ES-I3 (cell line): ENCODE measurements around the gene CCDC85B.
"Not testable (repeated sequence)": the region's sequence is repeated elsewhere in the genome, so short reads cannot be mapped to it uniquely, and the experiment has no call there.

Experiments
- H3K36me3 ChIP-seq: 2 replicates; pipeline ENCODE4 v1.6.1; 2013; ENCODE audit warnings: mild to moderate bottlenecking, low read length, control low read depth, moderate library complexity; ENCODE audit not compliant: insufficient read depth
- H3K4me1 ChIP-seq: 2 replicates; pipeline ENCODE4 v1.6.1; 2013; ENCODE audit warnings: mild to moderate bottlenecking, control low read depth, low read length; ENCODE audit not compliant: insufficient read depth
- H3K9ac ChIP-seq: 2 replicates; pipeline ENCODE4 v1.6.1; 2013; ENCODE audit warnings: low read depth, mild to moderate bottlenecking, low read length, moderate library complexity
- H3K9me3 ChIP-seq: 2 replicates; pipeline ENCODE4 v1.6.1; 2013; ENCODE audit warnings: mild to moderate bottlenecking, low read length, moderate library complexity; ENCODE audit not compliant: control insufficient read depth, insufficient read depth

The CCDC85B gene

GRCh38 chr11:65890324-65891218, at the start of gene CCDC85B:
CCDC85B (plus strand) TSS chr11:65890673; CDS start chr11:65890784, 111 bp downstream.
- no peaks in the 10 kb centered on the region for H3K9me3 ChIP-seq
- H3K4me1 ChIP-seq, result peaks cover 10% of the 10 kb centered on the region
- peaks cover 9% of the 10 kb centered on the region for H3K36me3 ChIP-seq
- peak within 1 kb of the TSS; percentile 83 for H3K9ac ChIP-seq

- Histone ChIP-seq H3K9me3 (no peaks in the 10 kb centered on the region), H3K9ac (no peak overlapping the region), H3K4me1 (no peaks in the 10 kb centered on the region), H3K36me3 (no peaks in the 10 kb centered on the region)
Measured at GRCh38 chr11:65842144-65842543, 48.3 kb upstream of the CCDC85B start.

- no peaks in the 10 kb centered on the region for H3K4me1 ChIP-seq
- no peaks in the 10 kb centered on the region for H3K9me3 ChIP-seq
- H3K9ac ChIP-seq, result no peak overlapping the region
- no peaks in the 10 kb centered on the region for H3K36me3 ChIP-seq
Measured at GRCh38 chr11:65843811-65844210, 46.7 kb upstream of the CCDC85B start.

GRCh38 chr11:65844231-65844872, 46.1 kb upstream of the CCDC85B start:
- H3K9me3 ChIP-seq, result no peaks in the 10 kb centered on the region
- no peaks in the 10 kb centered on the region for H3K36me3 ChIP-seq
- H3K4me1 ChIP-seq, result no peaks in the 10 kb centered on the region
- H3K9ac ChIP-seq, result no peak overlapping the region

- no peaks in the 10 kb centered on the region for H3K4me1 ChIP-seq
- no peak overlapping the region for H3K9ac ChIP-seq
- peaks cover 8% of the 10 kb centered on the region; the same call in 1 of the 2 replicates for H3K9me3 ChIP-seq
Measured at GRCh38 chr11:65847746-65848145, 42.7 kb upstream of the CCDC85B start.

GRCh38 chr11:65848693-65849092, 41.8 kb upstream of the CCDC85B start:
- not testable (repeated sequence) for H3K4me1 ChIP-seq, H3K9me3 ChIP-seq, H3K9ac ChIP-seq, H3K36me3 ChIP-seq

More at GRCh38 chr11:65847746-65848145, 42.7 kb upstream of the CCDC85B start:
- no peaks in the 10 kb centered on the region; the same call in 1 of the 2 replicates for H3K36me3 ChIP-seq

GRCh38 chr11:65849366-65849765, 41.1 kb upstream of the CCDC85B start:
- H3K9me3 ChIP-seq, result peaks cover 8% of the 10 kb centered on the region; the same call in 1 of the 2 replicates
- H3K4me1 ChIP-seq, result no peaks in the 10 kb centered on the region
- H3K9ac ChIP-seq, result no peak overlapping the region
- peaks cover 7% of the 10 kb centered on the region; the same call in 1 of the 2 replicates for H3K36me3 ChIP-seq

GRCh38 chr11:65849771-65850216, 40.7 kb upstream of the CCDC85B start:
- Histone ChIP-seq H3K36me3 (peaks cover 9% of the 10 kb centered on the region; the same call in 1 of the 2 replicates), H3K9me3 (peaks cover 8% of the 10 kb centered on the region; the same call in 1 of the 2 replicates), H3K9ac (no peak overlapping the region), H3K4me1 (no peaks in the 10 kb centered on the region)

- peaks cover 8% of the 10 kb centered on the region; the same call in 1 of the 2 replicates for H3K9me3 ChIP-seq
- H3K9ac ChIP-seq, result no peak overlapping the region
- H3K36me3 ChIP-seq, result peaks cover 13% of the 10 kb centered on the region; the same call in 1 of the 2 replicates
- no peaks in the 10 kb centered on the region for H3K4me1 ChIP-seq
Measured at GRCh38 chr11:65850217-65851082, 40.0 kb upstream of the CCDC85B start.

- H3K9ac ChIP-seq, result no peak overlapping the region
- H3K36me3 ChIP-seq, result peaks cover 19% of the 10 kb centered on the region
Measured at GRCh38 chr11:65851083-65851579, 39.3 kb upstream of the CCDC85B start.

GRCh38 chr11:65851811-65852507, 38.5 kb upstream of the CCDC85B start:
- no peak overlapping the region for H3K9ac ChIP-seq
- H3K9me3 ChIP-seq, result peaks cover 8% of the 10 kb centered on the region; the same call in 1 of the 2 replicates
- no peaks in the 10 kb centered on the region for H3K4me1 ChIP-seq
- peaks cover 20% of the 10 kb centered on the region for H3K36me3 ChIP-seq

More at GRCh38 chr11:65851083-65851579, 39.3 kb upstream of the CCDC85B start:
- Histone ChIP-seq H3K9me3 (peaks cover 8% of the 10 kb centered on the region; the same call in 1 of the 2 replicates), H3K4me1 (no peaks in the 10 kb centered on the region)

GRCh38 chr11:65852508-65853245, 37.8 kb upstream of the CCDC85B start:
- Histone ChIP-seq H3K9ac (no peak overlapping the region), H3K36me3 (peaks cover 20% of the 10 kb centered on the region), H3K9me3 (peaks cover 8% of the 10 kb centered on the region; the same call in 1 of the 2 replicates), H3K4me1 (no peaks in the 10 kb centered on the region)
